K562 (cell line): ENCODE measurements around the gene JUN. TPM values are rescaled to one million over a fixed set of nuclear protein-coding genes. Genes with fewer than 3 reads are reported as not detected.

ENCODE experiments used
- ATF3 ChIP-seq, 2 experiments: fragments of 450-650 bp in 1 of 2; sonication (generic) in 1 of 2; formaldehyde crosslinking in 1 of 2; IDR thresholded peaks in 1 of 2; conservative IDR thresholded peaks in 1 of 2; 2 replicates each; pipeline versions ENCODE4 v1.6.1 to v1.8.1; 2016 to 2023; ENCODE audit warnings: mild to moderate bottlenecking in 2 of 2, moderate library complexity in 2 of 2, inconsistent platforms in 1 of 2, missing genetic modification reagents in 1 of 2
- CUX1 ChIP-seq: fragments of 200-800 bp; sonication (Bioruptor generic); IDR thresholded peaks from 2 replicates; pipeline ENCODE4 v1.6.1; 2016; ENCODE audit warnings: missing genetic modification characterization, missing compliant biosample characterization
- FIP1L1 ChIP-seq: fragments of 200-400 bp; formaldehyde crosslinking; IDR thresholded peaks from 2 replicates; pipeline ENCODE4 v1.6.1; 2018; ENCODE audit warnings: mild to moderate bottlenecking, low read depth, low read length; ENCODE audit not compliant: poor library complexity, severe bottlenecking
- RBM34 ChIP-seq: fragments of 200-400 bp; formaldehyde crosslinking; IDR thresholded peaks from 2 replicates; pipeline ENCODE4 v1.6.1; 2018; ENCODE audit warnings: low read length, borderline replicate concordance; ENCODE audit not compliant: insufficient read depth
- ZBTB33 ChIP-seq: sonication (generic); formaldehyde crosslinking; IDR thresholded peaks from 2 replicates; pipeline ENCODE4 v1.8.1; 2023; ENCODE audit warnings: mild to moderate bottlenecking, missing genetic modification reagents
- ZNF445 ChIP-seq: fragments of 250-450 bp; sonication (Bioruptor Pico); IDR thresholded peaks from 2 replicates; pipeline ENCODE4 v1.4.0; 2020; ENCODE audit warnings: low read depth, mild to moderate bottlenecking, moderate library complexity
- polyA plus RNA-seq, 8 experiments: library from polyadenylated mRNA; depleted of rRNA in 4 of 8; stranded (reverse) in 5 of 8; unstranded in 3 of 8; fragments of >200 nt; fragmentation: Nextera tagmentation in 2 of 8; fragmentation: Illumina TruSeq in 1 of 8; extraction: Ambion mirVana in 2 of 8; extraction: Trizol in 1 of 8; gene quantifications; 2 replicates each; pipeline versions ENCODE4 v1.2.1 to v1.2.3, GENCODE V29; 2011 to 2014; ENCODE audit warnings: inconsistent platforms in 1 of 8, missing spikeins in 1 of 8
- total RNA-seq, 7 experiments: library from RNA; depleted of rRNA in 6 of 7; stranded (reverse); fragments of >200 nt in 6 of 7; fragmentation: Illumina TruSeq in 2 of 7; extraction: Trizol in 2 of 7; gene quantifications; 2 replicates each; pipeline versions ENCODE4 v1.2.1 to v1.2.3, GENCODE V29; 2011 to 2021; ENCODE audit warnings: low replicate concordance in 1 of 7

Gene JUN
- total and polyA plus RNA-seq, 9 of the 15 experiments (the other 6 are each of a cell fraction or from before 2014, with no cell fraction given) = 0.32 to 23.4 (median 4.0) TPM

GRCh38 chr1:58814251-58815068, 30.6 kb upstream of the JUN start (continued):
- peak; percentile 94 for TF ChIP-seq ZBTB33
- TF ChIP-seq ATF3 (IDR thresholded peaks at IDR 0.05) = peak; percentile 9; the same call in 1 of the 2 replicates
- no peak for TF ChIP-seq ATF3 (CRISPR knock-in tag; conservative IDR thresholded peaks at IDR 0.05)
- TF ChIP-seq FIP1L1 = no peak
- TF ChIP-seq CUX1 (CRISPR knock-in tag) = 0 out of 2 replicates have a peak, but pooled peaks have one; percentile 23
- no peak for TF ChIP-seq ZNF445 (CRISPR knock-in tag)
- no peak for TF ChIP-seq RBM34
